Stromal cell of bone marrow (primary cell): ENCODE data around the gene KCNJ9.

ENCODE experiments used
- DNase-seq: peaks from one replicate; pipeline ENCODE4 v3.0.0-alpha.2; 2012; ENCODE audit warnings: low read depth

The KCNJ9 gene

DNA sequence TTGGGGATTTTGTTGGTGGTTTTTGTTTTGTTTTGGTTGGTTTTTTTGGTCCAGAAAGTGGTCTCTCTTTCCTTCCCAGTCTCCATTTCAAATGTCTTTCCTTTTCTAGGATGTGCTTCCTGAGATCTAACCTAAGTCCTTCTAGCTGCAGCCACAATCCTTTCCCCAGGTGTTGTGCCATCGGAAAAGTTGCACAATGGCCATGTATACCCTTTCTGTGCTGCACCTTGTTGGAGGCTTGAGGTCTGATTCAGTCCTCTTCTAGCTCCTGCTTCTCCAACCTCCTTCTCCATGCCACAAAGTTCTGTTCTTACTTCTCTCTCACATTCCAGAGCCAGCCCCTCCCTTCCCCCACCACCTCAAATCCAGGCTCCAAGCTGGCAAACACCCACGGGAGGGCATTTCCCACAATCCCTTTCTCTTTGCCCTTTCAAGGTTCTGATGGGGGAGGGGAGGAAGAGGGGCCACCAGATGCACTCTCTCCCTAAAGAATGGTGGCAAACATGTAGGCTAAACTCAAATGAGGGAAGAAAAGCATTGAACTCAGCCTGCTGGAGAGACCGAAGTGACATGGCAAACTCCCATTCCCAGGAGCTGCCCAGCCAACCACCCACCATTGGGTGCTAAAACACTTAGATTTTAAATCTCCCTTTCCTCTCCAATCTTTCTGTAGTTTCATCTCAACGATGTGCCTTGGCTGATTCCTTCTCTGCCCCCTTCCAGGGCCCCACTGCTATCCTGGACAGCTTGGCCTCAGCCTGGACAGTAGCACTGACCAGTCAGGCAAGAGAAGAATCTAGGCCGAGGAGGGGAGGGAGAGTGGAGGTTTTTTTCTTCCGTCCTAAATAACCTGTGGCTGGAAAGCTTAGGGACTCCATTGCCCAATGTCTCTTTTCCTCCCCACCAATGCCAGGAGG lies 14.3 kb upstream of the KCNJ9 start:
- no peak for DNase-seq

DNA sequence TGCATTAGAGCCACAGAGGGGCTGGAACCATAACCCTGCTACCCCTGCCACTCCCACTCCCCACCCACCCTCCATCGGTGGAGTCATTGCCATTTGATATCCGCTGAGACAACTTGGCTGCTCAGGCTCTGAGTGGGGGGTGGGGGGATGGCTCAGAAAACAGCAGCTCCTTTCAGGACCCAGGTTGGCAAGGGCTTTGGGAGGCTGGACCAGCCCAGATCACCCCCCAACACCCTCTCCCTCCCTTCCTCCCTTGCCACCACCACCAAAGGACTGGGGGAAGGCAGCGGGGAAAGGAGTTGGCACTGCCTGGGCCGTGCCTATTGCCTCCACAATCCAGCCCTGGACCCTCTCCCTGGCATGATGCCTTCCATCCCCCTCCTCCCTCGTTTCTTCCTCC lies 13.1 kb upstream of the KCNJ9 start:
- no peak for DNase-seq

DNA sequence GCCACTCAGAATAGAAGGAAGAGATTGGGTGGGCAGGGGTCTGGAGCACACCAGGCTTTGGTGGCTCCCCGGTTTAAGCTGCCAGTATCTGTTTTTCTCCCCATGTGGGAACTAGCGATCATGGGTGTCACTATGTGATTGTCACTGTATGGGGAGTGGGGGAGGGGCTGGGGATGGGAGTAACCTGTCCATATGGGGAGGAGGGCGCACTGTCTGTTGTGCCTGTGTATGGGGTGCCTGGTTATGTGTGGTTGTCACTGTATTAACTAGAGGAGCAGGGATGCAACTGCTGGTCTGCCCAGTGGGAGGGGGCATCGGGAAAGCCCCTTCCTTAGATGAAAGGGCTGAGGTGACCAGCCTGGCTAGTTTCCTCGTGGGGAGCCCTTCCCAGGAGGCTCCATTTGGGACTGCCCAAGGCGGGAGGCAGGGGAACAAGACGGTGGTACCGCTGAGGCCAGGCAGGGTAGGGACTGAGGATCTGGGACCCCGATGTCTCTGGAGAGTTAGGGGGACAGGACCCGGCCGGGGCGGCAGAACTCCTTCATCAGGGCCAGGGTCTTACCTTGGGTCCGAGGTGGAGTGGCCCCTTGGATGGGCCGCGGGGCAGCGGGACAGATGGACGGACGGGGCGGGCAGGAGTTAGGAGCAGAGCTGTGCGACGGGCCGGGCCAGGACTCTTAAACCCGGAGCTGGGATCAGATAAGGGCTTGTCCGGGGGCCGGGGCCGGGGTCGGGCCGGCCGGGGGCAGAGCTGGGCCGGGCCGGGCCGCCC lies 11.7 kb upstream of the KCNJ9 start, which contains the start of gene KCNJ10:
Gene KCNJ10 (minus strand): TSS at position 701 of the 772 bp plus-strand sequence. CDS start 27,628 bp downstream, outside the sequence.
- no peak for DNase-seq

DNA sequence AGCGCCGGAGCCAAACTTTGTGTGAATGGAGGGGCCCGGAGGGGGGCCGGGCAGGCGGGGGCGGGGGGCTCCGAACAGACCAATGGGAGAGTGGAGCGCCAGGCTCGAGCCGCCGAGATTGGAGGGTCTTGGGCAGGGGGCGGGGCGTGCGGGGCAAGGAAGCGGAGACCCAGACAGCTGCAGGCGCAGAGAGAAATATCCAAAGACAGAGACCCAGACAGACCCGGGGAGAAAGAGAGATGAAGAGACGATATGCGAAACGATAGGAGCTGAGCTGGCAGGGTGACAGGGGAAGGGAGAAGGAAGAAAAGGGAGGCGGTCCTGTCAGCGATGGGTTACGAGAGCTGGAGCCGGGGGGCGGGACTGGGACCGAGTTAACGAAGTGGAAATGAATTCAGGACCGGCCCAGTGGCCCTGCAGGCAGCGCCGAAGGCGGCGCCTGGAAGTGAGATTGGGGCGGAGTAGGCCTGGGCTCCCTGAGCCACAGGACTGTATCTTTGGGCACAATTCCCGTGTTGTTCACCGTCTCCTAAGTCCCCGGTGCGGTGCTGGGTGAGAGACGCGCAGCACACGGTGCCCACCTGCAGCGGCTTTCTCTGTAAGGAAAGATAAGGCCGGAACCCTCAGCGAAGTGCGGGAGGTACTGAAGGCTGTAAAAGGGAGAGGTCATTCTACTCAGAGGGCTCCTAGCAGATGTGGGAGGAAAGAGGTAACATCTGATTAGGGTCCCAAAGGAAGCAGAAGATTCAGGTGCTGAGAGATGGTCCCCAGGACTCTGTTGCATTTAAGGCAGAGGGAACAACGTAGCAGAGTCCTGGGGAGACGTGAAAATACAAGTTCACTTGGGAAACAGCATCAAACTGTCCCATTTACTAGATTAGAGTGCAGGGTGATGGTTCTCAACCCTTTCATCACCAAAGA lies 10.8 kb upstream of the KCNJ9 start:
- DNase-seq, result peak; percentile 19

DNA sequence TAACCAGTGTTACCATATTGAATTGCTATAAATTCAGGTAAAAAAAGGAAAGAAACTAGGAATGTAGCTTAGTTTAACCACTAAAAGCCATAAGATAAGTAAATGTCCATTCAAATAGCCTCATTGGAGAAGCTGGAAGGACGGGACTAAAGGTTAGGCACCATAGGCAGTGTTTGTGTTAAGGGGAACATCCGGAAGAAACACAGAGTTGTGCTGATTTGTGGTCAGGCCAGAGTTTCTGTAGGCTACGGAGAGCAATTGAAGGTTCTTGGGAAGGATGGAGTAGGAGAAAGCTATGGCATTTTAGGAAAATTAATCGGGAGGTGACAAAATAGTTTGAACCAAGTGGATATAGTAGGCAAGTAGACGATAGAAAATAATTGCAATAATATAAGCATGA lies 10.0 kb upstream of the KCNJ9 start:
- DNase-seq, result no peak

DNA sequence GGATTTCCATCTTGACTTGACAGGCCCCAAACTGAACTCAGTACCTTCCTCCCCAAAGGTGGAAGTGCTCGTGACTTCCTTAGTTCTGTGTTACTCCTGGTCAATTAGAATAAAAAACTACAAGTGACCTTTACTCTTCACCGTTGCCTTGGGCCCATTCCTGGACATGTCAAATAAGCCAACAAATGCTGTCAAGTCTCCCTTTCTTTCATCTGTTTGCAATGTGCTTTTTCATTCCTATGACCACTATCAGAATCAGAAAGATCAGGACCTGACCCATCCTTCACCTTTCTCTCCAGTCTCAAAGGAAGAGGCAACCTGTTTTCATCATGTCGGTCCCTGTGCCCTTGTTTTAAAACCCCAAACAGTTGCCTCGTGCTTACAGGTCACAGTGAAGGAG lies 6.5 kb upstream of the KCNJ9 start:
- no peak for DNase-seq

DNA sequence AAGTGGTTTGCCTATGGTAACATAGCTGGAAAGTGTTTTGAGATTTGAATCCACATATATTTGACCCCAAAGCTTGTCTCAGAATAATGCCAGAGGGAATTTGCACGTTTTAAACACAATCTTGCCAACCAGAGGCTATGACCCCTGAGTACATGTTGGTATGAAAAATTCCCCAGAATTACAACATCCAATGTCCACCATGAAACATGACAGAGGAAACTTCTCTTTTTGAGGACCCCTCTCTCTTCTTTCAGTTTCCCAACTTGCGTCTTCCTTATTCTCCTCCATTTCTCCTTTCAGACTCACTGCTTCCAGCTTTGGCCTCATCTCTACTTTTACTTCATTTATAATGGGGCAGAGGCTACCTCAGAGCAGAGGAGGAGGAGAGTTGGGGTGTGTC lies 5.5 kb upstream of the KCNJ9 start:
- no peak for DNase-seq

DNA sequence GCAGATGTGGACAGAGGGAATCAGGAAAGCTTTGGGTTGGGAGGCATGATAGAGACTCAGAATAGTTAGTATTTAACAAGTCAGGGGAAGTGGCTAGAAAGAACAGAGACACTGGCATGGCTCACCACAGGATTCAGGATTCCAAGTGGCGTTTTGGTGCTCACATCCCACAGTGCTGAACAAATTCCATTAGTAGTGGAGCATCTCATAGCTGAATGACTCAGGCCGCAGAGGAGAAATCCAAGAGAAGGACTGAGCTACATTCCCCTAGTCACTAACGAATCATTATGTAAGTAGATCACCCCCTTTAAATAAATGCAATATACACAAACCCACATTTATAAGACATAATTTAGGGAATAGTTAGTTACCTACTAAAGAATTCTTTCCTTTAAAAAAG lies 5.0 kb upstream of the KCNJ9 start:
- DNase-seq, result no peak

DNA sequence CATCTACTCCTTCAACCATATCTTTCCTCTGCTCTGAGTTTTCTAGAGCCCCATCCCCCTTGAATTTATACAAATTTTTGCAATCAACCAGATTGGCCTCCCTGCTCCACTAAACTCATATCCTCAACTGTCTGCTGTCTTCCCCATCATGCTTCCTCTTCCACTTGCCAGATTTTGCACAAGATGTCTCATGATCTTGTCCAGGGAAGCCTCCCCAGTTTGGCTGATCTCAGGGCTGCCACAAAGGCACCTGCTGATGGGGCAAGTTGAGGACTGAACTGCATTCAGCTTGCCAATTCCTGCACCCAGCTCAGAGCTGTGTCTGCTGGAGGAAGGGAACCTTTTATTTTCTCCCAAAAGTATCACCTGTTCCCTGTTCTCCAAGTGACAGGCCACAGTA lies 3.9 kb upstream of the KCNJ9 start:
- no peak for DNase-seq

DNA sequence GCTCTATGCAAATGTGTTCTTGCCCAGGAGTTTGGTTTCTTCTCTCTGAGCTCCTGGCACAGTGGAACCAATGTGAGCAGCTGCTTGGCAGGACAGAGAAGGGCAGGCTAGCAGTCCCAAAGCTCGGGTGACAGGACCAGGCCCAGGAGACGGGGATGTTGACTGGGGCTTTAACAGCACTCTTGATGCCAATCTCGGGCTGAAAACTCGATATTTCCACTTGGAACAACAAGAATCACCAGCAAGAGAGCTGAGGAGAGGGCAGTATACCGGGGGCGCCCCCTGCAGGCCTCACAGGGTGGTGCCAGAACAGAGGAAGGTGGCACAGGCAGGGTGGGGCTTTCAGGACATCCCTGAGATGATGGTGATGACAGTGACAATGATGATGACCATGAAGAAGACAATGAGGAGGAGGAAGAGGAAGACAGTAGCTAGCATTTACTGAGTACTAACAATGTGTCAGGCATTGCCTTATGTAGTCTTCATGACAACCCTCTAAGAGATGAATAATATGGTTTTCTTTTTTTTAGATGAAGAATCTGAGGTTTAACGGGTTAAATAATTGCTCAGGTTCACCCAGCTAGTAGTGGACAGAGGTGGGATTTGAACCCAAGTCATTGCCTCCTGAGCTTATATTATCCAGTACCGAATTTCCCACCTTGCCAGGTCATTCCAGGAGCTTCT lies 2.7 kb upstream of the KCNJ9 start:
- no peak for DNase-seq

DNA sequence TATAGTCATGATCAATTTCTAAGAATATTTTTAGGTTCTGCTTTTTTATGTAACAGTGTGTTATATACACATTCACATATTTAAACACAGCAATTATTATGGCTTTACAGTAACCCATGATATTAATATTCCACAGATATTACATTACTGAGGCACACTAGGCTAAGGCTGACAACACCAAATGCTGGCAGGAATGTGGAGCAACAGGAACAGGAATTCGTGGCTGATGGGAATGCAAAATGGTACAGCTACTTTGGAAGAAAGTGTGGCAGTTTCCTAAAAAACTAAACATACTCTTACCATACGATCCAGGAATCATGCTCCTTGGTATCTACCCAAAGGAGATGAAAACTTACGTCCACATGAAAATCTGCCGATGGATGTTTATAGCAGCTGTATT lies 1.9 kb upstream of the KCNJ9 start:
- no peak for DNase-seq

DNA sequence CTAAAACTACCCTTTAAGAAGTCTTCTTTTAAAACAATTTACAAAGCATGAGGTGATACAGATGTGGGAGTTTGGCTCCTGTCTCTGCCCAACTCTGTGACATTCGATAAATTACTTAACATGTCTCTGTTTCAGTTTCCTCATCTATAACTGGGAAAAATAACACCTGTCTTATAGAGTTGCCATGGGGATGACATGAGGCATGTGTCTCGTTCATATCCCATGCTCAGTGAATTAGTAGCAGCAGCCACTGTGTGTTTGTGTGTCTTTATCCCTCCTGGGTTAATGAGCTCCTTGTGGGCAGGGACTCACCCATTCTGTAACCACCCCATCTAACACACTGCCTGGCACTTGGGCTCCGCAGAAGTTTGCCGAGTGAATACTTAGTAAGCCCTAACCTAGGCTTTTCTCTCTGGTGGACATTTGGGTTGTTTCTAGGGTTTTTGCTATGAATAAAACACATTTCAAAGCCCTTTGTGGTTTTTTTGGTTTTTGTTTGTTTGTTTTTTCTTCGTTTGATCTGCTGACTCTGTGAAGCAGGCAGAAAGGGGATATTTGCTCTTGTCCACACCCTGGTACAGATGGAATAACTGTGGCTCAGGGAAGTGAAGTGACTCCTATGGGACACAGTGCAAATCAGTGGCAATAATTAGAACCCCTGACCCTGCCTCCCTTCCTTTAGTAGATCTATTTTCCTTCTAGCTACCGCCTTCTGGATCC lies 797 bp upstream of the KCNJ9 start:
- no peak for DNase-seq

DNA sequence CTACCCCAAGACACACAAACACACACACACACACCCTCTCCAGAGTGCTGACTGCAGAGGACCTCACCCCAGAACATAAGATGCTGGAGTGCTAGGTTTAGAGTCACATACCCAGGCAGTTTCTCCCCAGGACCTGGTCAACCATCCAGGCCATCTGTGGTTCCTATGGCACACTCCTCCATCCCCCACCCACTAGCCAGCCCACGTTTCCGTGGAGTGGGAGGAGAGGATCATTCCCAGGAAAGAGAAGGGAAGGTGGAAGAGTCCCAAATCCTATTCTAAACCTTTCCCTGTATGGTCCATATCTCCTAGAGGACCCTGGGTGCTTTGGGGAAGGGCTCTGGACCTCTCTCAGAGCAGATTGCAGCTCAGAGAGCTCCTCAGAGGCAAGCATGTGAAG lies 1.1 kb downstream of the KCNJ9 start:
- DNase-seq, result no peak

DNA sequence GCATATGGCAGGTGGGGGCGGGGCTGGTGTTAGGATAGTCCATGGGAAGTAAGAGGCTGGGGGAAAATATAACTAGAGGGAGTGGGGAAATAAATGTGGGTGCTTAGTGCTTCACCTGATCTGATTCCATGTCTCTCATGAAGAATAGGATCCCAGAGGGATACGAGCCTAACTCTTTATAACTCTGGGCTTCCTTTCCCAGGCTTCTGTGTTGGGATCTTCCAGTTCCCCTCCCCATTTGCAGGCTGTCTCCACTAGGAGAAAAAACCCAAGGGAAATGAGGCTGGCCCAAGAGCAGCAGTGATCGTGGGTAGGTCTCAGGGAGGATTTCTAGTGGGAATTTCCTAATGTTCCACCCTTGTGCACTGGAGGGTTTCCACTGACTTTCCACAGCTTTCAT lies 1.6 kb downstream of the KCNJ9 start:
- no peak for DNase-seq

DNA sequence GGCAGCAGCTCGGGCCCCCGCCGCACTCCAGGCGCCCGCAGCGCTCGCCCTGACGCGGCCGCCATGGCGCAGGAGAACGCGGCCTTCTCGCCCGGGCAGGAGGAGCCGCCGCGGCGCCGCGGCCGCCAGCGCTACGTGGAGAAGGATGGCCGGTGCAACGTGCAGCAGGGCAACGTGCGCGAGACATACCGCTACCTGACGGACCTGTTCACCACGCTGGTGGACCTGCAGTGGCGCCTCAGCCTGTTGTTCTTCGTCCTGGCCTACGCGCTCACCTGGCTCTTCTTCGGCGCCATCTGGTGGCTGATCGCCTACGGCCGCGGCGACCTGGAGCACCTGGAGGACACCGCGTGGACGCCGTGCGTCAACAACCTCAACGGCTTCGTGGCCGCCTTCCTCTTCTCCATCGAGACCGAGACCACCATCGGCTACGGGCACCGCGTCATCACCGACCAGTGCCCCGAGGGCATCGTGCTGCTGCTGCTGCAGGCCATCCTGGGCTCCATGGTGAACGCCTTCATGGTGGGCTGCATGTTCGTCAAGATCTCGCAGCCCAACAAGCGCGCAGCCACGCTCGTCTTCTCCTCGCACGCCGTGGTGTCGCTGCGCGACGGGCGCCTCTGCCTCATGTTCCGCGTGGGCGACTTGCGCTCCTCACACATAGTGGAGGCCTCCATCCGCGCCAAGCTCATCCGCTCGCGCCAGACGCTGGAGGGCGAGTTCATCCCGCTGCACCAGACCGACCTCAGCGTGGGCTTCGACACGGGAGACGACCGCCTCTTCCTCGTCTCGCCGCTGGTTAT lies 2.8 kb downstream of the KCNJ9 start:
- no peak for DNase-seq

DNA sequence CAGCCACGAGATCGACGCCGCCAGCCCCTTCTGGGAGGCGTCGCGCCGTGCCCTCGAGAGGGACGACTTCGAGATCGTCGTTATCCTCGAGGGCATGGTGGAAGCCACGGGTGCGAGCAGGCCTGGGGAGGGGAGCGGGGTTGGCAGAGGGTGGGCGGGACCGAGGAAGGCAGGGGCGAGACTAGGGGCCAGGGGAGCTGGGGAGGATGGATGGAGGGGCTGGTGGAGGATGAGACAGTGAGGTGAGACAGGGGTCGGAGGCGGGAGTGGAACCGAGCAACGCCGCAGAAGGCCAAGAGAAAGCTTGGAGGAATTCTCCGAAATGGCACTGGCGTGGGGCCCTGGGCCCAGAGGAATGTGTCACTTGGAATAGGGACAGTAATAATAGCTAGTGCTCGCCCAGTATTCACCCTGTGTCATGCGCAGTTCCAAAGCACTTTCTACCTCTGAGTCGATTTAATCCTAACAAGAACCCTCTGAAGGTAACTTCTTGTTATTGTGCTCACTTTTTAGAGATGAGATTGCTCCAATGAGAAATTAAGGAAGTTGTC lies 3.5 kb downstream of the KCNJ9 start:
- DNase-seq, result no peak

DNA sequence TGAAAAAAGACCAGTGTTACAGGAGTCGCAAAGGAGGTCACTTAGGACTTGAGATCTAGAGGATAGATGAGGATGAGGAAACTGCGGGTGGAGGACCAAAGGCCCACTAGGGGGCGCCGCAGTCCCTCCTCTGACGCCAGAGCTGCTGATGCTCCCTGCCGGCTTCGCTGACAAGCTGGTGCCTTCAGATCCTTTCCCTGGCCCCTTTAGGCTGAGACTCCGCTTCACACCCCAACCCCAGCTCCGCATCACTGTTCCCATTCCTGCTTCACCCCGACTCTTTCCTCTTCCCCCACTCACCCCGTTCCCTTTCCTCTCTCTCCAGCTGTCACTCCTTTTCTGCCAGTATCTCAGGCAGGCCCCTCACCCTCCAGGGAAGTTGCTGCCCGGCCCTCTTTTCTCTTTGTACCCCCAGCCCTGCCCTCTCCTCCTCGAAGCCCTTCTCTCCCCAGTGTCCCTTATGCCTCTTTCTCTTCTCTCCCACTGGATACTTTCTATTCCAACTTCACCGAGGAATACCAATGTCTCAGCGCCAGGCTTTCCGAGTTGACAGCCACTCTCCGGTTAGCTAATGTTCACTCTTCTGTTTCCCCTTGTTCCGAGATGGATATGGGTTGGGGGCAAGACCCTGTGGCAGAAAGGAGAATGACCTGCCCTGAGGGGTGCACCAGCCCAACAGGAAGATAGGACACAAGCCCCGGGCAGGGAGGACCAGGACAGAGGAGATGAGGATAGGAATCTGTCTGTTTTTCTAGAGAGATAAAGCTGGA lies 4.5 kb downstream of the KCNJ9 start:
- DNase-seq, result no peak

DNA sequence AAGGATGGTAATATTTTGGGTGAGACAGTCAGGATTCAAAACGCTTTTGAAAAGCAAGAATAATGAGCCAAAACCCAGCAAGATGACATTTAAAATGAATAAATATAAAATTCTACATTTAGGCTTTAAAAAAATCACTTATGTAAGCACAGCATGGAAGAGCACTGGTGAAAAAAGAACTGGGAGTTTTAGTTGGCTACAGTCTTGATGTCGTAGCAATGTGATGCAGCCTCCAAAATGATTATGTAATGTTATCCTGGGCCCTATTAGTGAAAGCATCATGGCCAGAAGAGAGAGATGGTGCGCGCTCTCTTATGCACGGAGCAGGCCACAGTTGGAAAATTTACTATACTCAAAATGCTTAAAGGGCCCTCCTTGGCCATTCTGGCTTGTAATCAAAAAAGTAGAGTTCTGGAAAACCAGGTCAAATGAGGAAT lies 5.1 kb downstream of the KCNJ9 start:
- no peak for DNase-seq

DNA sequence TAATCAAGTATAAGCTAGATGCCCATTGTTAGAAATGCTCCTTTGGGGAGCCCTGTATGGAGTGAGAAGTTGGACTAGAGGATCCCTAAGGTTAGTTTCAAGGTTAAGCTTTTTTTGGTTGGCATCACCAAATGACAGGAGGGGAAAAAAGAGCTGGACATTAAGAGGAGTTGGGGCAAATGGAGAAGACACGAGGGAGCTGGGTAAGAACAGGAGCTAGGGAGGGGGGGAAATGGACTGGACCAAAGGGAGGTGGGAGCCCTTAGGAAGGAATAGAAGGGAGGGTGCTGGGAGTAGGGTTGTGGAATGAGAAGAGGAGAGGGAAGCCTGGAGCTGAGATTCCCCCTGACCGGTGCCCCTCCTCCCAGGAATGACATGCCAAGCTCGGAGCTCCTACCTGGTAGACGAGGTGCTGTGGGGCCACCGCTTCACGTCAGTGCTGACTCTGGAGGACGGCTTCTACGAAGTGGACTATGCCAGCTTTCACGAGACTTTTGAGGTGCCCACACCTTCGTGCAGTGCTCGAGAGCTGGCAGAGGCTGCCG lies 5.9 kb downstream of the KCNJ9 start:
- no peak for DNase-seq
